H9 (cell line): ENCODE results near the gene SLC9B1. TPM values are rescaled to one million over a fixed set of nuclear protein-coding genes. Genes with fewer than 3 reads are reported as not detected.

Experiments used
- DNase-seq: peaks from one replicate; pipeline ENCODE4 v3.0.0-alpha.2; 2017
- H2AFZ ChIP-seq: one replicate; pipeline ENCODE4 v1.6.1; 2013; ENCODE audit warnings: mild to moderate bottlenecking, low read length, control low read depth, moderate library complexity
- H2AK5ac ChIP-seq: 2 replicates; pipeline ENCODE4 v1.6.1; 2013; ENCODE audit warnings: low read length, control low read depth, mixed read lengths; ENCODE audit not compliant: insufficient read length
- H2BK120ac ChIP-seq: one replicate; pipeline ENCODE4 v1.6.1; 2013; ENCODE audit warnings: low read depth, mild to moderate bottlenecking, low read length, control low read depth, inconsistent platforms; ENCODE audit not compliant: poor library complexity, severe bottlenecking
- H2BK12ac ChIP-seq: 2 replicates; pipeline ENCODE4 v1.6.1; 2013; ENCODE audit warnings: low read length, control low read depth, mixed read lengths, low read depth; ENCODE audit not compliant: insufficient read length
- H2BK15ac ChIP-seq: 2 replicates; pipeline ENCODE4 v1.6.1; 2013; ENCODE audit warnings: low read depth, low read length, control low read depth
- H2BK20ac ChIP-seq: one replicate; pipeline ENCODE4 v1.6.1; 2013; ENCODE audit warnings: low read depth, mild to moderate bottlenecking, low read length, control low read depth, inconsistent platforms; ENCODE audit not compliant: poor library complexity, severe bottlenecking
- H2BK5ac ChIP-seq: 2 replicates; pipeline ENCODE4 v1.6.1; 2013; ENCODE audit warnings: low read length, control low read depth, mixed read lengths; ENCODE audit not compliant: insufficient read length
- H3K14ac ChIP-seq: 2 replicates; pipeline ENCODE4 v1.6.1; 2013; ENCODE audit warnings: low read length, control low read depth; ENCODE audit not compliant: insufficient read depth
- H3K18ac ChIP-seq: 2 replicates; pipeline ENCODE4 v1.6.1; 2013; ENCODE audit warnings: low read depth, mild to moderate bottlenecking, mixed read lengths, low read length, control low read depth; ENCODE audit not compliant: insufficient read length
- H3K23ac ChIP-seq: 2 replicates; pipeline ENCODE4 v1.6.1; 2013; ENCODE audit warnings: low read length, control low read depth, mixed read lengths, low read depth; ENCODE audit not compliant: insufficient read length
- H3K23me2 ChIP-seq: 2 replicates; pipeline ENCODE4 v1.6.1; 2013; ENCODE audit warnings: low read depth, mild to moderate bottlenecking, mixed read lengths, low read length, control low read depth; ENCODE audit not compliant: insufficient read length, poor library complexity, severe bottlenecking
- H3K27ac ChIP-seq: 2 replicates; pipeline ENCODE4 v1.5.1; 2013; ENCODE audit warnings: low read length, control low read depth, mixed read lengths, low read depth; ENCODE audit not compliant: insufficient read length
- H3K27me3 ChIP-seq: 2 replicates; pipeline ENCODE4 v1.6.1; 2013; ENCODE audit warnings: low read length, control low read depth, inconsistent platforms; ENCODE audit not compliant: insufficient read depth
- H3K4ac ChIP-seq: 2 replicates; pipeline ENCODE4 v1.6.1; 2013; ENCODE audit warnings: low read depth, mild to moderate bottlenecking, control low read depth, inconsistent platforms, low read length, moderate library complexity
- H3K4me1 ChIP-seq: 2 replicates; pipeline ENCODE4 v1.6.1; 2013; ENCODE audit warnings: low read length, control low read depth, inconsistent platforms; ENCODE audit not compliant: insufficient read depth
- H3K4me2 ChIP-seq: 2 replicates; pipeline ENCODE4 v1.6.1; 2013; ENCODE audit warnings: low read length, control low read depth, mixed read lengths; ENCODE audit not compliant: insufficient read length, insufficient read depth
- H3K56ac ChIP-seq: 2 replicates; pipeline ENCODE4 v1.6.1; 2013; ENCODE audit warnings: low read depth, mild to moderate bottlenecking, mixed read lengths, low read length, control low read depth; ENCODE audit not compliant: insufficient read length
- H3K79me1 ChIP-seq: 2 replicates; pipeline ENCODE4 v1.6.1; 2013; ENCODE audit warnings: low read depth, mild to moderate bottlenecking, moderate library complexity, low read length, control low read depth, inconsistent platforms; ENCODE audit not compliant: insufficient read depth, poor library complexity, severe bottlenecking
- H3K79me2 ChIP-seq: 2 replicates; pipeline ENCODE4 v1.6.1; 2013; ENCODE audit warnings: low read length, control low read depth, inconsistent platforms; ENCODE audit not compliant: insufficient read depth
- H3K9ac ChIP-seq: 2 replicates; pipeline ENCODE4 v1.6.1; 2013; ENCODE audit warnings: low read length, control low read depth, mixed read lengths; ENCODE audit not compliant: insufficient read length; ENCODE audit errors: extremely low read depth
- H3K9me3 ChIP-seq: one replicate; pipeline ENCODE4 v1.6.1; 2013; ENCODE audit warnings: low read depth, low read length, inconsistent platforms; ENCODE audit not compliant: control insufficient read depth
- H3T11ph ChIP-seq: one replicate; pipeline ENCODE4 v1.6.1; 2013; ENCODE audit warnings: mild to moderate bottlenecking, low read length, control low read depth, inconsistent platforms
- H4K20me1 ChIP-seq: one replicate; pipeline ENCODE4 v1.6.1; 2013; ENCODE audit not compliant: control insufficient read depth, insufficient read length, insufficient read depth
- H4K5ac ChIP-seq: 2 replicates; pipeline ENCODE4 v1.6.1; 2013; ENCODE audit warnings: low read depth, mild to moderate bottlenecking, mixed read lengths, low read length, control low read depth; ENCODE audit not compliant: insufficient read length
- H4K8ac ChIP-seq: replicated peaks from 2 replicates; pipeline ENCODE4 v1.6.1; 2013; ENCODE audit warnings: low read length, control low read depth, mixed read lengths, low read depth; ENCODE audit not compliant: insufficient read length
- H4K91ac ChIP-seq: 2 replicates; pipeline ENCODE4 v1.6.1; 2013; ENCODE audit warnings: low read depth, mild to moderate bottlenecking, moderate library complexity, mixed read lengths, low read length, control low read depth; ENCODE audit not compliant: insufficient read length
- H3K27ac Mint-ChIP-seq, 3 experiments: 2 replicates in 2 of 3; 3 replicates in 1 of 3; pipeline ENCODE4 v1.8.0; 2020 to 2021; ENCODE audit warnings: mixed read lengths in 3 of 3, mild to moderate bottlenecking in 1 of 3, moderate library complexity in 1 of 3
- H3K27me3 Mint-ChIP-seq: 2 replicates; pipeline ENCODE4 v1.8.0; 2021; ENCODE audit warnings: low read depth, mild to moderate bottlenecking, moderate library complexity, mixed read lengths
- H3K36me3 Mint-ChIP-seq, 3 experiments: 2 replicates in 2 of 3; 3 replicates in 1 of 3; pipeline ENCODE4 v1.8.0; 2020 to 2021; ENCODE audit warnings: low read depth in 3 of 3, mixed read lengths in 3 of 3; ENCODE audit not compliant: insufficient read depth in 1 of 3
- H3K4me1 Mint-ChIP-seq, 2 experiments: 2 replicates each; pipeline ENCODE4 v1.8.0; 2020; ENCODE audit warnings: mixed read lengths in 2 of 2
- H3K4me3 Mint-ChIP-seq, 2 experiments: 2 replicates in 1 of 2; 3 replicates in 1 of 2; pipeline ENCODE4 v1.8.0; 2020 to 2021; ENCODE audit warnings: mild to moderate bottlenecking in 2 of 2, mixed read lengths in 2 of 2, moderate library complexity in 1 of 2
- H3K9me3 Mint-ChIP-seq, 2 experiments: 2 replicates in 1 of 2; 3 replicates in 1 of 2; pipeline ENCODE4 v1.8.0; 2020; ENCODE audit warnings: mild to moderate bottlenecking in 2 of 2, mixed read lengths in 2 of 2, moderate library complexity in 1 of 2
- CTCF ChIP-seq: fragments of 200-600 bp; sonication (generic); conservative IDR thresholded peaks from 3 replicates; pipeline ENCODE4 v1.8.0; 2021; ENCODE audit warnings: antibody characterized with exemption, mild to moderate bottlenecking
- WGBS: extraction: QIAGEN DNeasy Blood & Tissue Kit; methylation state at CpG from one replicate; pipeline ENCODE4 v1.1.7; 2013; ENCODE audit warnings: missing lambda C conversion rate, low lambda C conversion rate, mixed read lengths; ENCODE audit not compliant: insufficient read length; ENCODE audit errors: extremely low coverage; 5-methylcytosine and 5-hydroxymethylcytosine counted together
- total RNA-seq: library from RNA; stranded (reverse); gene quantifications from 2 replicates; pipeline ENCODE4 v1.2.1, GENCODE V29; 2021

SLC9B1 gene
- total RNA-seq, 1 experiment from 2014 or later, result 0.59 TPM

- WGBS, result no CpG with 5 or more reads among the region's 1 CpG
- Histone ChIP-seq H3K23ac (no peak overlapping the region), H3K27me3 (no peaks in the 10 kb centered on the region), H3K23me2 (no peaks in the 10 kb centered on the region), H3K27ac (no peak overlapping the region), H3T11ph (no peak overlapping the region), H4K5ac (no peak overlapping the region), H2BK120ac (no peak overlapping the region), H2BK15ac (no peak overlapping the region), H2AK5ac (no peak overlapping the region), H3K79me2 (no peaks in the 10 kb centered on the region), H2AFZ (no peak overlapping the region), H3K14ac (no peak overlapping the region), H2BK20ac (no peak overlapping the region), H2BK5ac (no peak overlapping the region), H3K79me1 (no peaks in the 10 kb centered on the region), H3K4me2 (no peak overlapping the region), H3K9me3 (no peaks in the 10 kb centered on the region), H4K8ac (no peak overlapping the region), H2BK12ac (no peak overlapping the region), H3K4me1 (no peaks in the 10 kb centered on the region), H4K20me1 (no peaks in the 10 kb centered on the region), H3K56ac (no peak overlapping the region), H4K91ac (no peak overlapping the region), H3K9ac (no peak overlapping the region), H3K18ac (no peak overlapping the region), H3K4ac (no peak overlapping the region)
- no peak for DNase-seq
- Mint-ChIP-seq H3K4me1 (no peaks in the 10 kb centered on the region), H3K27me3 (no peaks in the 10 kb centered on the region; the same call in 1 of the 2 replicates), H3K4me3 (no peak overlapping the region), H3K9me3 (no peaks in the 10 kb centered on the region), H3K36me3 (no peaks in the 10 kb centered on the region), H3K27ac (no peak overlapping the region)
- no peak for TF ChIP-seq CTCF
Observed at GRCh38 chr4:103010804-103011203, 8.7 kb downstream of the SLC9B1 start.
